Gastrocnemius medialis (tissue), 4 donors: ENCODE data around the gene CACNA1A. TPM values are rescaled to one million over a fixed set of nuclear protein-coding genes. Genes with fewer than 3 reads are reported as not detected.

ENCODE experiments used
- ATAC-seq, 2 donors: fragments of 150-250 bp; one replicate each; pipeline ENCODE4 v1.9.1; 2016
- DNase-seq, 2 donors: peaks; one replicate each; pipeline ENCODE4 v3.0.0-alpha.2; 2019
- H3K27ac ChIP-seq, 4 donors: fragments of 200-600 bp; sonication (generic); 1 replicate in 1 of 4; 2 replicates in 3 of 4; pipeline ENCODE4 v1.5.1; 2016 to 2018; ENCODE audit warnings: mild to moderate bottlenecking in 2 of 4, moderate library complexity in 1 of 4
- H3K27me3 ChIP-seq, 3 donors: fragments of 200-600 bp; sonication (generic) in 2 of 3; 1 replicate in 1 of 3; 2 replicates in 2 of 3; pipeline versions ENCODE4 v1.5.1 to v1.6.0; 2016 to 2019; ENCODE audit warnings: mild to moderate bottlenecking in 1 of 3, moderate library complexity in 1 of 3
- H3K36me3 ChIP-seq, 2 donors: fragments of 200-600 bp; sonication (generic) in 1 of 2; one replicate each; pipeline ENCODE4 v1.5.1; 2017 to 2018
- H3K4me1 ChIP-seq, 2 donors: fragments of 200-600 bp; sonication (generic) in 1 of 2; one replicate each; pipeline ENCODE4 v1.5.1; 2016 to 2017; ENCODE audit warnings: mild to moderate bottlenecking in 2 of 2
- H3K4me3 ChIP-seq, 4 donors: fragments of 200-600 bp; sonication (generic) in 3 of 4; 1 replicate in 1 of 4; 2 replicates in 3 of 4; pipeline ENCODE4 v1.5.1; 2016 to 2019; ENCODE audit warnings: mild to moderate bottlenecking in 2 of 4
- H3K9me3 ChIP-seq, 3 donors: fragments of 200-600 bp; sonication (generic) in 2 of 3; 1 replicate in 1 of 3; 2 replicates in 2 of 3; pipeline ENCODE4 v1.5.1; 2016 to 2019
- POLR2A ChIP-seq, 2 donors: fragments of 450-650 bp; IDR thresholded peaks; one replicate each; pipeline ENCODE4 v1.6.1; 2017; ENCODE audit warnings: antibody characterized with exemption in 2 of 2, mild to moderate bottlenecking in 2 of 2, moderate library complexity in 2 of 2
- in situ Hi-C, 4 donors: fragments of 200-750 bp; cut with MboI; loops; one replicate each; pipeline versions ENCODE4 v1.15.0 to v1.8.0; 2017; ENCODE audit warnings: low sequenced_read_pairs in 4 of 4
- intact Hi-C: fragments of 100-400 bp; cut with DNase I; formaldehyde crosslinking; loops from one replicate; pipeline ENCODE4 v1.15.1; 2023; ENCODE audit warnings: low total_unique reads
- total RNA-seq, 4 donors: library from RNA; depleted of rRNA; stranded (reverse); fragments of >200 nt; gene quantifications; one replicate each; pipeline versions ENCODE4 v1.1.0 to v1.2.3, GENCODE V29; 2016
- TF ChIP-seq, protein P1 (sequence below), 5 experiments: fragments of 450-650 bp in 3 of 5; fragments of 200-600 bp in 2 of 5; sonication (generic) in 2 of 5; IDR thresholded peaks in 4 of 5; conservative IDR thresholded peaks in 1 of 5; 1 replicate in 4 of 5; 2 replicates in 1 of 5; pipeline ENCODE4 v1.5.1; 2016 to 2019; ENCODE audit warnings: antibody characterized with exemption in 5 of 5, mild to moderate bottlenecking in 3 of 5, moderate library complexity in 3 of 5

Gene CACNA1A
- total RNA-seq, 4 donors from 2014 or later = 0.15 to 0.51 (median 0.33) TPM; not detected in 1

DNA sequence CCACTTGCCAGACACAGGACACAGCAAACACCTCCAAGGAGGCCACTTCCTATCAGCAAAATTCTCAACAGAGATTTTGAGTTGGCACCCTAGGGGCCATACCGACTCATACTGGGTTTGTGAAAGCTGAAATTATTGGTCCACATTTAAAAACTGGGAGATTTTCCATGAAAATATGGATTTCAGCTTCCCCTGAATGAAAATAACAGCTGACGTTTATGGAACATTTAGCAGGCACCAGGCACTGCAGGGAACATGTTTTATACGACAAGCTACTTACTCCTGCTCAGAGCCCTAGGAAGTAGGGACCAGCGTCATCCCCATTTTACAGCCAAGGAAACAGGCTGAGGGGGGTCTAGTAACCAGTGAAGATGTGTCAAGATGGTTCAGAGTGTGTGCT is 186.8 kb downstream of the CACNA1A start:
- in situ Hi-C loops (no loop called here), intact Hi-C loops (no loop called here)
- H3K4me1 ChIP-seq = no peaks in the 10 kb centered on the region
- H3K4me3 ChIP-seq = no peak overlapping the region
- ATAC-seq (no peak), DNase-seq (no peak)
- no peaks in the 10 kb centered on the region for H3K36me3 ChIP-seq
- no peaks in the 10 kb centered on the region for H3K9me3 ChIP-seq
- no peak for TF ChIP-seq POLR2A (IDR thresholded peaks at IDR 0.05)
- TF ChIP-seq, protein P1, sequence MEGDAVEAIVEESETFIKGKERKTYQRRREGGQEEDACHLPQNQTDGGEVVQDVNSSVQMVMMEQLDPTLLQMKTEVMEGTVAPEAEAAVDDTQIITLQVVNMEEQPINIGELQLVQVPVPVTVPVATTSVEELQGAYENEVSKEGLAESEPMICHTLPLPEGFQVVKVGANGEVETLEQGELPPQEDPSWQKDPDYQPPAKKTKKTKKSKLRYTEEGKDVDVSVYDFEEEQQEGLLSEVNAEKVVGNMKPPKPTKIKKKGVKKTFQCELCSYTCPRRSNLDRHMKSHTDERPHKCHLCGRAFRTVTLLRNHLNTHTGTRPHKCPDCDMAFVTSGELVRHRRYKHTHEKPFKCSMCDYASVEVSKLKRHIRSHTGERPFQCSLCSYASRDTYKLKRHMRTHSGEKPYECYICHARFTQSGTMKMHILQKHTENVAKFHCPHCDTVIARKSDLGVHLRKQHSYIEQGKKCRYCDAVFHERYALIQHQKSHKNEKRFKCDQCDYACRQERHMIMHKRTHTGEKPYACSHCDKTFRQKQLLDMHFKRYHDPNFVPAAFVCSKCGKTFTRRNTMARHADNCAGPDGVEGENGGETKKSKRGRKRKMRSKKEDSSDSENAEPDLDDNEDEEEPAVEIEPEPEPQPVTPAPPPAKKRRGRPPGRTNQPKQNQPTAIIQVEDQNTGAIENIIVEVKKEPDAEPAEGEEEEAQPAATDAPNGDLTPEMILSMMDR (IDR thresholded peaks at IDR 0.05 in 4 of 5, conservative IDR thresholded peaks at IDR 0.05 in 1 of 5) = no peak
- no peak overlapping the region for H3K27ac ChIP-seq
- H3K27me3 ChIP-seq = peaks cover 0 to 3% (median 0%) of the 10 kb centered on the region in 3 donors

DNA sequence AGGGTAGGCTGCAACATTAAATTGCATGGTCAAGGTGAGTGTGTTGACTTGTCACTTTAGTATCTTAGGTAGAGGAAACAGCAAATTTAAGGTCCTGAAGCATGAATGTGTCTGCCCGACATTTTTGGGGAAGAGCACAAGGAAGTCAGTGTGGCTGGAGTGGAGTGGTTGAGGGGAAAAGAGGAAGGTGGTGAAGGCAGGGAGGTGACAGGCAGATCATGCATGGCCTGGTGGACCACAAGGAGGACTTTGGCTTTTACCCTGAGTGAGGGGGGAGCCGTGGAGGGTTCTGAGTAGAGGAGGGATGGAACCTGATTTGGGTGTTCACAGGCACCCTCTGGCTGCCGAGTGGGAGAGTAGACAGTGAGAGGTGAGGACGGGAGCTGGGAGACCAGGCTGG is 188.1 kb downstream of the CACNA1A start:
- intact Hi-C loops (no loop called here), in situ Hi-C loops (no loop called here)
- TF ChIP-seq, protein P1 (IDR thresholded peaks at IDR 0.05 in 4 of 5, conservative IDR thresholded peaks at IDR 0.05 in 1 of 5) = no peak
- no peak for TF ChIP-seq POLR2A (IDR thresholded peaks at IDR 0.05)
- no peak for ATAC-seq
- Histone ChIP-seq H3K4me3 (no peak overlapping the region), H3K36me3 (no peaks in the 10 kb centered on the region), H3K4me1 (no peaks in the 10 kb centered on the region), H3K27ac (no peak overlapping the region), H3K9me3 (no peaks in the 10 kb centered on the region), H3K27me3 (no peaks in the 10 kb centered on the region)
- no peak for DNase-seq

- DNase-seq (no peak), ATAC-seq (no peak)
- intact Hi-C loops = no loop called here
Measured at GRCh38 chr19:13315495-13315894, 190.8 kb downstream of the CACNA1A start.

GRCh38 chr19:13314761-13315160 is 191.5 kb downstream of the CACNA1A start:
- ATAC-seq (no peak), DNase-seq (no peak)
- Histone ChIP-seq H3K4me1 (no peaks in the 10 kb centered on the region), H3K27ac (no peak overlapping the region), H3K4me3 (no peak overlapping the region), H3K9me3 (no peaks in the 10 kb centered on the region), H3K27me3 (no peaks in the 10 kb centered on the region), H3K36me3 (no peaks in the 10 kb centered on the region)
- in situ Hi-C loops (no loop called here), intact Hi-C loops (no loop called here)
- no peak for TF ChIP-seq POLR2A (IDR thresholded peaks at IDR 0.05)
- TF ChIP-seq, protein P1 (IDR thresholded peaks at IDR 0.05 in 4 of 5, conservative IDR thresholded peaks at IDR 0.05 in 1 of 5) = no peak

More at GRCh38 chr19:13315495-13315894, 190.8 kb downstream of the CACNA1A start:
- H3K27ac ChIP-seq = no peak overlapping the region
- TF ChIP-seq, protein P1 (IDR thresholded peaks at IDR 0.05 in 4 of 5, conservative IDR thresholded peaks at IDR 0.05 in 1 of 5) = no peak
- no peak for TF ChIP-seq POLR2A (IDR thresholded peaks at IDR 0.05)
- in situ Hi-C loops = no loop called here
- no peaks in the 10 kb centered on the region for H3K27me3 ChIP-seq
- no peaks in the 10 kb centered on the region for H3K36me3 ChIP-seq
- no peak overlapping the region for H3K4me3 ChIP-seq
- no peaks in the 10 kb centered on the region for H3K9me3 ChIP-seq
- no peaks in the 10 kb centered on the region for H3K4me1 ChIP-seq

GRCh38 chr19:13313875-13314274 is 192.4 kb downstream of the CACNA1A start:
- intact Hi-C loops = no loop called here
- H3K4me1 ChIP-seq = no peaks in the 10 kb centered on the region
- DNase-seq (no peak), ATAC-seq (no peak)
- no peaks in the 10 kb centered on the region for H3K36me3 ChIP-seq
- in situ Hi-C loops = no loop called here
- H3K9me3 ChIP-seq = no peaks in the 10 kb centered on the region
- TF ChIP-seq, protein P1 (IDR thresholded peaks at IDR 0.05 in 4 of 5, conservative IDR thresholded peaks at IDR 0.05 in 1 of 5) = no peak
- no peak for TF ChIP-seq POLR2A (IDR thresholded peaks at IDR 0.05)
- no peak overlapping the region for H3K4me3 ChIP-seq
- no peak overlapping the region for H3K27ac ChIP-seq
- no peaks in the 10 kb centered on the region for H3K27me3 ChIP-seq
